ENCODE data around the gene BCOR. TPM values are rescaled to one million over a fixed set of nuclear protein-coding genes. Genes with fewer than 3 reads are reported as not detected.
A peak's percentile ranks its signal among the peaks of the same experiment; 100 is the strongest.

The BCOR gene
- total and polyA plus RNA-seq, 9 of the 15 experiments (the other 6 are each of a cell fraction or from before 2014, with no cell fraction given) = 27.5 to 113 (median 37.6) TPM

DNA sequence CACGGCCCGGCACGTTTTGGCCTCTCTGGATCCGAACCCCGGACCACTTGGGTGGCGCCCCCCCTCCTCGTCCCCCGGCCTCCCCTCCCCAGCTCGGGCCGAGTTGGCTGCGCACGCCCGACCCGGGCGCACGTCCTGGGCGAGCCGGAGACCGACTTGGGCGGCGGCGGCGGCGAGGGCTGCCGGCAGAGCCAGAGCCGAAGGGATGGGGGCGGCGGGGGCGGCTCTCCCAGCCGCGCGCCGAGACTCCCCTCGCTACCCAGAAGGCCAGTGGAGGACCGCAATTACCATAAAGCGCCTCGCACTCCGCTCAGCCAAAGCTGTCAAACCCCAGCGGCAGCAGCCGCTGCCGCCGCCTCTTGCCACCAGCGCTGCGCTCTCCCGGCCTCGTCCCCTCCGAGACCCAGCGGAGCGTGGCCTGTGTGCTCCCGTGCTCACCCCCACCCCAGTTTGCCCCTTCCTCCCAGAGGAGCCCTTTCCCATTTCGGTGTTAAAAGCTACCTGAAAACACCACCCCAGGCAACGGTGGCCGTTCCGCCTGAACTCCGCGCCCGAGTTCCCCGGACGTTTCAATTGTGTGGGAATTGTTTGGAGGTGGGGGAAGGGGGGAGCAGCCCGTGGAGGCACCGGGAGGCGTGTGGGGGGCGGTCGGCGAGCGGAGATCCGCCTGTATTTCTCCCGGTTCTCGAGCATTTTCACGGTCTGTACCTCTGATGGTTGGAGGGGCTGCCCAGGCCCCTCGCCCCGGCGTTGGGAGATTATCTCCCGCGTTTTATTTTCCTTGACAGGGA, 701 bp upstream of the BCOR start (continued):
- no peak; the same call in 1 of the 2 replicates for TF ChIP-seq PML (IDR thresholded peaks at IDR 0.05; ENCODE audit: low read length)
- TF ChIP-seq NONO (IDR thresholded peaks at IDR 0.05; ENCODE audit: low read depth in 2 of 2, low read length in 1 of 2) = peak in 1 of 2 experiments; percentile 19; a peak in 1 of 4 replicates
- TF ChIP-seq CEBPZ (IDR thresholded peaks at IDR 0.05; ENCODE audit: borderline replicate concordance, low read depth, low read length) = no peak
- TF ChIP-seq RFX5 (IDR thresholded peaks at IDR 0.05; ENCODE audit: low read depth, low read length) = no peak
- no peak for TF ChIP-seq SMARCC2 (IDR thresholded peaks at IDR 0.05; ENCODE audit: low read depth)
- TF ChIP-seq, protein P1, sequence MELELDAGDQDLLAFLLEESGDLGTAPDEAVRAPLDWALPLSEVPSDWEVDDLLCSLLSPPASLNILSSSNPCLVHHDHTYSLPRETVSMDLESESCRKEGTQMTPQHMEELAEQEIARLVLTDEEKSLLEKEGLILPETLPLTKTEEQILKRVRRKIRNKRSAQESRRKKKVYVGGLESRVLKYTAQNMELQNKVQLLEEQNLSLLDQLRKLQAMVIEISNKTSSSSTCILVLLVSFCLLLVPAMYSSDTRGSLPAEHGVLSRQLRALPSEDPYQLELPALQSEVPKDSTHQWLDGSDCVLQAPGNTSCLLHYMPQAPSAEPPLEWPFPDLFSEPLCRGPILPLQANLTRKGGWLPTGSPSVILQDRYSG (tag; conservative IDR thresholded peaks at IDR 0.05; ENCODE audit: low read depth) = no peak
- TF ChIP-seq ETS1 (conservative IDR thresholded peaks at IDR 0.05; ENCODE audit: control insufficient read depth, low read depth, low read length) = no peak; the same call in 1 of the 2 replicates
- TF ChIP-seq ZNF592 (IDR thresholded peaks at IDR 0.05) = no peak
- no peak for TF ChIP-seq WHSC1 (IDR thresholded peaks at IDR 0.05; ENCODE audit: low read length)
- no peak for TF ChIP-seq POLR2H (tag; IDR thresholded peaks at IDR 0.05; ENCODE audit: low read depth)
- no peak for TF ChIP-seq ZNF444 (CRISPR knock-in tag; IDR thresholded peaks at IDR 0.05)
- no peak for TF ChIP-seq YY1 (IDR thresholded peaks at IDR 0.05; ENCODE audit: borderline replicate concordance in 1 of 3, control insufficient read depth in 1 of 3, extremely low read depth in 1 of 3, insufficient read depth in 3 of 3, insufficient read length in 1 of 3, insufficient replicate concordance in 2 of 3, low read depth in 1 of 3, low read length in 2 of 3)
- TF ChIP-seq TSC22D4 (tag; IDR thresholded peaks at IDR 0.05) = no peak
- no peak for TF ChIP-seq JUNB (CRISPR knock-in tag; conservative IDR thresholded peaks at IDR 0.05)
